Esophagus muscularis mucosa (tissue), 3 donors: ENCODE data around the gene FAR2.

Experiments
- POLR2A ChIP-seq: fragments of 450-650 bp; IDR thresholded peaks from one replicate; pipeline ENCODE4 v1.6.1; 2017; ENCODE audit warnings: antibody characterized with exemption, moderate library complexity, mild to moderate bottlenecking, low read depth
- POLR2AphosphoS5 ChIP-seq, 2 donors: sonication (generic); formaldehyde crosslinking; IDR thresholded peaks; one replicate each; pipeline ENCODE4 v1.6.1; 2017; ENCODE audit warnings: antibody characterized with exemption in 2 of 2
- TF ChIP-seq, protein P1 (sequence below), 3 experiments: fragments of 200-600 bp in 2 of 3; fragments of 450-650 bp in 1 of 3; sonication (generic) in 2 of 3; IDR thresholded peaks; one replicate each; pipeline ENCODE4 v1.5.1; 2017 to 2019; ENCODE audit warnings: antibody characterized with exemption in 3 of 3, mild to moderate bottlenecking in 2 of 3, moderate library complexity in 1 of 3

DNA sequence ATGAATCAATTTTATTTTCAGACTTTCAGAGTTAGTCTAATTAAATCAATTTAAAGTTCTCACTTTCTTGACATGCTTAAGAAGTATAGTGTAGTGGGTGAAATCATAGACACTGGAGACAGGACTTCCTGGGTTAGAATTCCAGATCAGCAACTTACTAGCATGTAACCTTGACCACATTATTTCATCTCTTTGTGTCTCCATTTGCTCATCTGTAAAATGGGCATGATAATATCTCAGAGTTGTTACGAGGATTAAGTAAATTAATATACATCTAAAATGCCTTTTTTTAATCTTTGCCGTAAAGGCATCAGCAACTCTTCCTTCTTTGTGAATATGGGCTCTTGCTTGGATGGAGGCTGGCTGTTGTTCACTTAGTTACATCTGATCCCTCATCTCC is 233.2 kb downstream of the FAR2 start:
- TF ChIP-seq, protein P1, sequence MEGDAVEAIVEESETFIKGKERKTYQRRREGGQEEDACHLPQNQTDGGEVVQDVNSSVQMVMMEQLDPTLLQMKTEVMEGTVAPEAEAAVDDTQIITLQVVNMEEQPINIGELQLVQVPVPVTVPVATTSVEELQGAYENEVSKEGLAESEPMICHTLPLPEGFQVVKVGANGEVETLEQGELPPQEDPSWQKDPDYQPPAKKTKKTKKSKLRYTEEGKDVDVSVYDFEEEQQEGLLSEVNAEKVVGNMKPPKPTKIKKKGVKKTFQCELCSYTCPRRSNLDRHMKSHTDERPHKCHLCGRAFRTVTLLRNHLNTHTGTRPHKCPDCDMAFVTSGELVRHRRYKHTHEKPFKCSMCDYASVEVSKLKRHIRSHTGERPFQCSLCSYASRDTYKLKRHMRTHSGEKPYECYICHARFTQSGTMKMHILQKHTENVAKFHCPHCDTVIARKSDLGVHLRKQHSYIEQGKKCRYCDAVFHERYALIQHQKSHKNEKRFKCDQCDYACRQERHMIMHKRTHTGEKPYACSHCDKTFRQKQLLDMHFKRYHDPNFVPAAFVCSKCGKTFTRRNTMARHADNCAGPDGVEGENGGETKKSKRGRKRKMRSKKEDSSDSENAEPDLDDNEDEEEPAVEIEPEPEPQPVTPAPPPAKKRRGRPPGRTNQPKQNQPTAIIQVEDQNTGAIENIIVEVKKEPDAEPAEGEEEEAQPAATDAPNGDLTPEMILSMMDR (IDR thresholded peaks at IDR 0.05), result no peak
- no peak for TF ChIP-seq POLR2A
- TF ChIP-seq POLR2AphosphoS5 (IDR thresholded peaks at IDR 0.05), result no peak
